Measurements from ENCODE around the gene BRMS1L. TPM values are rescaled to one million over a fixed set of nuclear protein-coding genes. Genes with fewer than 3 reads are reported as not detected.

Gene BRMS1L
- total and polyA plus RNA-seq, 10 of the 15 experiments (the other 5 are each of a cell fraction or from before 2014, with no cell fraction given) = 5.3 to 26.7 (median 8.3) TPM

DNA sequence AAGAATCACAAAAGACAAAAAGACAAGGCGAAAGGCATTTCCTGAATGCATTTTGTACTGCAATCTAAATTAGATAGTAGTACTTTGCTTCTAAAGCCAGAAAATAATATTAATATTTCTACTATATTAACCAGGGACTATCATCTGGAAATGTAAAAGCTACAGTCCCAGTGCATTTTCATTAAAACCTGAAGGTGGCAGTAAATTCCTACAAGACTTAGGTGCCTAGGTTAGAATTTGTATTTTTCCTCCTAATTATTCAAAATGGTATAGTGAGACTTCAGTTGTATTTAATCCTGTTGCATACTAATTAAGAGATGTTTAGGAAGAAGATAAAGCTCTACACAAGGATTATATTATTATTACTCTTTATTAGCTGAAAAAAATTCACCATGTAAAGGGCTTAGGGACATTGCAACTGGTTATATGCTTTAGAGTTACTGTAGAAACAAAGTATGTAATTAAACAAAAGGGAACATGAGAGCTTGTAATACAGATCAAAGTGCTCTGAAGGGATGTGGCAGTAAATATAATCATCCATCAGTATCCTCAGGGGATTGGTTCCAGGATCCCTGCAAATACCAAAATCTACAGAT, 53.6 kb downstream of the BRMS1L start:
- in situ Hi-C loops (cut with MboI) = loop anchor here (5.0 to 10.0 kb wide), 2 partner anchors 188 to 675 kb away; no protein-coding TSS in a partner anchor
- BruUV-seq (replicated peaks) = no TSS peak
- H3K4me3 ChIP-seq = no peak overlapping the region
- DNase-seq (ENCODE audit: low read depth, low spot score) (no peak), FAIRE-seq (no peak), ATAC-seq (peak; percentile 70)
- no peak overlapping the region for H3K4me2 ChIP-seq (ENCODE audit: control insufficient read depth, insufficient read depth)
- H3K36me3 ChIP-seq (ENCODE audit: control insufficient read depth in 2 of 2, insufficient read depth in 2 of 2, low read length in 1 of 2) = no peaks in the 10 kb centered on the region
- no peaks in the 10 kb centered on the region for H3K79me2 ChIP-seq (ENCODE audit: control insufficient read depth, insufficient read depth, low read length)
- H3K27me3 ChIP-seq (replicated peaks in 1 of 2; ENCODE audit: control insufficient read depth in 2 of 2, insufficient read depth in 2 of 2, low read length in 1 of 2) = no peaks in the 10 kb centered on the region
- intact Hi-C loops (cut with micrococcal nuclease; ENCODE audit: unreplicated experiment) = loop anchor here (5.0 kb wide), 2 partner anchors 63 to 493 kb away; no protein-coding TSS in a partner anchor
- ChIA-PET SMC1A (ENCODE audit: uncharacterized antibody, unreplicated experiment) (interaction anchor here (0.6 to 5.7 kb wide), 8 partner anchors 54 to 711 kb away, joined by 3 to 83 read pairs (median 4); partner anchors contain the start of gene BRMS1L), RAD21 (ENCODE audit: unreplicated experiment) (interaction anchor here (0.9 to 6.5 kb wide), 3 partner anchors 10 to 190 kb away, joined by 3 to 65 read pairs (median 3); no protein-coding TSS in a partner anchor), CTCF (interaction anchor here (0.7 to 8.8 kb wide), 17 partner anchors 19 to 1063 kb away, joined by 3 to 224 read pairs (median 4); no protein-coding TSS in a partner anchor), POLR2A (no interaction called here)
- H3K27ac ChIP-seq (ENCODE audit: control insufficient read depth, insufficient read depth) = no peak overlapping the region
- no peaks in the 10 kb centered on the region for H3K9me3 ChIP-seq (replicated peaks; ENCODE audit: control insufficient read depth, insufficient read depth, low read length)
- H2AFZ ChIP-seq (ENCODE audit: control insufficient read depth, low read depth, low read length) = no peak overlapping the region
- WGBS (ENCODE audit: insufficient coverage, insufficient replicate concordance, low lambda C conversion rate, missing lambda C conversion rate) = 93% methylated on average over 1 of the region's 1 CpG
- no peaks in the 10 kb centered on the region for H4K20me1 ChIP-seq (ENCODE audit: control insufficient read depth, insufficient read depth)
- no peak overlapping the region for H3K9ac ChIP-seq (ENCODE audit: control insufficient read depth, insufficient read depth, low read length)
- 0 out of 2 replicates have a peak, but pooled peaks cover 4% of the 10 kb centered on the region for H3K4me1 ChIP-seq (ENCODE audit: control insufficient read depth, insufficient read depth, low read length)
- TF ChIP-seq SUPT20H (IDR thresholded peaks at IDR 0.05; ENCODE audit: borderline replicate concordance, control insufficient read depth, low read depth, low read length) = no peak
- TF ChIP-seq EZH2 (IDR thresholded peaks at IDR 0.05; ENCODE audit: borderline replicate concordance, control insufficient read depth, low read depth, low read length) = no peak
- TF ChIP-seq SMC3 (IDR thresholded peaks at IDR 0.05; ENCODE audit: borderline replicate concordance, low read length) = peak; percentile 38; the same call in 1 of the 2 replicates
- no peak for TF ChIP-seq NFXL1 (IDR thresholded peaks at IDR 0.05; ENCODE audit: borderline replicate concordance)
- no peak for TF ChIP-seq NBN (IDR thresholded peaks at IDR 0.05)
- TF ChIP-seq, protein P1, sequence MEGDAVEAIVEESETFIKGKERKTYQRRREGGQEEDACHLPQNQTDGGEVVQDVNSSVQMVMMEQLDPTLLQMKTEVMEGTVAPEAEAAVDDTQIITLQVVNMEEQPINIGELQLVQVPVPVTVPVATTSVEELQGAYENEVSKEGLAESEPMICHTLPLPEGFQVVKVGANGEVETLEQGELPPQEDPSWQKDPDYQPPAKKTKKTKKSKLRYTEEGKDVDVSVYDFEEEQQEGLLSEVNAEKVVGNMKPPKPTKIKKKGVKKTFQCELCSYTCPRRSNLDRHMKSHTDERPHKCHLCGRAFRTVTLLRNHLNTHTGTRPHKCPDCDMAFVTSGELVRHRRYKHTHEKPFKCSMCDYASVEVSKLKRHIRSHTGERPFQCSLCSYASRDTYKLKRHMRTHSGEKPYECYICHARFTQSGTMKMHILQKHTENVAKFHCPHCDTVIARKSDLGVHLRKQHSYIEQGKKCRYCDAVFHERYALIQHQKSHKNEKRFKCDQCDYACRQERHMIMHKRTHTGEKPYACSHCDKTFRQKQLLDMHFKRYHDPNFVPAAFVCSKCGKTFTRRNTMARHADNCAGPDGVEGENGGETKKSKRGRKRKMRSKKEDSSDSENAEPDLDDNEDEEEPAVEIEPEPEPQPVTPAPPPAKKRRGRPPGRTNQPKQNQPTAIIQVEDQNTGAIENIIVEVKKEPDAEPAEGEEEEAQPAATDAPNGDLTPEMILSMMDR (IDR thresholded peaks at IDR 0.05 in 2 of 3, conservative IDR thresholded peaks at IDR 0.05 in 1 of 3; ENCODE audit: control insufficient read depth in 2 of 3, extremely low read depth in 1 of 3, insufficient read depth in 1 of 3, low read depth in 3 of 3, low read length in 3 of 3) = peak; percentile 41 to 61 (median 46)
- no peak for TF ChIP-seq POU2F2 (IDR thresholded peaks at IDR 0.05; ENCODE audit: borderline replicate concordance, low read depth, low read length)
- TF ChIP-seq BRCA1 (IDR thresholded peaks at IDR 0.05; ENCODE audit: low read depth, low read length) = no peak
- peak; percentile 77 for TF ChIP-seq RAD21 (IDR thresholded peaks at IDR 0.05; ENCODE audit: insufficient read depth, low read depth, low read length)
- no peak for TF ChIP-seq SREBF2 (IDR thresholded peaks at IDR 0.05; ENCODE audit: low read length)
- TF ChIP-seq ZNF217 (IDR thresholded peaks at IDR 0.05) = no peak
- no peak for TF ChIP-seq PML (IDR thresholded peaks at IDR 0.05; ENCODE audit: low read length)
- TF ChIP-seq JUND (IDR thresholded peaks at IDR 0.05; ENCODE audit: low read depth, low read length) = no peak
- TF ChIP-seq, protein P2, sequence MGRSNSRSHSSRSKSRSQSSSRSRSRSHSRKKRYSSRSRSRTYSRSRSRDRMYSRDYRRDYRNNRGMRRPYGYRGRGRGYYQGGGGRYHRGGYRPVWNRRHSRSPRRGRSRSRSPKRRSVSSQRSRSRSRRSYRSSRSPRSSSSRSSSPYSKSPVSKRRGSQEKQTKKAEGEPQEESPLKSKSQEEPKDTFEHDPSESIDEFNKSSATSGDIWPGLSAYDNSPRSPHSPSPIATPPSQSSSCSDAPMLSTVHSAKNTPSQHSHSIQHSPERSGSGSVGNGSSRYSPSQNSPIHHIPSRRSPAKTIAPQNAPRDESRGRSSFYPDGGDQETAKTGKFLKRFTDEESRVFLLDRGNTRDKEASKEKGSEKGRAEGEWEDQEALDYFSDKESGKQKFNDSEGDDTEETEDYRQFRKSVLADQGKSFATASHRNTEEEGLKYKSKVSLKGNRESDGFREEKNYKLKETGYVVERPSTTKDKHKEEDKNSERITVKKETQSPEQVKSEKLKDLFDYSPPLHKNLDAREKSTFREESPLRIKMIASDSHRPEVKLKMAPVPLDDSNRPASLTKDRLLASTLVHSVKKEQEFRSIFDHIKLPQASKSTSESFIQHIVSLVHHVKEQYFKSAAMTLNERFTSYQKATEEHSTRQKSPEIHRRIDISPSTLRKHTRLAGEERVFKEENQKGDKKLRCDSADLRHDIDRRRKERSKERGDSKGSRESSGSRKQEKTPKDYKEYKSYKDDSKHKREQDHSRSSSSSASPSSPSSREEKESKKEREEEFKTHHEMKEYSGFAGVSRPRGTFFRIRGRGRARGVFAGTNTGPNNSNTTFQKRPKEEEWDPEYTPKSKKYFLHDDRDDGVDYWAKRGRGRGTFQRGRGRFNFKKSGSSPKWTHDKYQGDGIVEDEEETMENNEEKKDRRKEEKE (IDR thresholded peaks at IDR 0.05) = no peak
- no peak for TF ChIP-seq JUNB (IDR thresholded peaks at IDR 0.05)
- TF ChIP-seq STAT1 (conservative IDR thresholded peaks at IDR 0.05) = no peak
- TF ChIP-seq YY1 (IDR thresholded peaks at IDR 0.05; ENCODE audit: low read depth, low read length) = no peak
- no peak for TF ChIP-seq SMARCA5 (IDR thresholded peaks at IDR 0.05)
- TF ChIP-seq TAF1 (IDR thresholded peaks at IDR 0.05; ENCODE audit: borderline replicate concordance, low read depth, low read length) = no peak
- TF ChIP-seq, protein P3, sequence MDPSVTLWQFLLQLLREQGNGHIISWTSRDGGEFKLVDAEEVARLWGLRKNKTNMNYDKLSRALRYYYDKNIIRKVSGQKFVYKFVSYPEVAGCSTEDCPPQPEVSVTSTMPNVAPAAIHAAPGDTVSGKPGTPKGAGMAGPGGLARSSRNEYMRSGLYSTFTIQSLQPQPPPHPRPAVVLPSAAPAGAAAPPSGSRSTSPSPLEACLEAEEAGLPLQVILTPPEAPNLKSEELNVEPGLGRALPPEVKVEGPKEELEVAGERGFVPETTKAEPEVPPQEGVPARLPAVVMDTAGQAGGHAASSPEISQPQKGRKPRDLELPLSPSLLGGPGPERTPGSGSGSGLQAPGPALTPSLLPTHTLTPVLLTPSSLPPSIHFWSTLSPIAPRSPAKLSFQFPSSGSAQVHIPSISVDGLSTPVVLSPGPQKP (IDR thresholded peaks at IDR 0.05; ENCODE audit: low read depth, low read length) = no peak
